Neuronal stem cell (in vitro differentiated cells): ENCODE measurements around the gene USP32.

Source experiments
- DNase-seq: peaks from one replicate; pipeline ENCODE4 v3.0.0-alpha.2; 2013; ENCODE audit warnings: low spot score
- H2AFZ ChIP-seq: one replicate; pipeline ENCODE4 v1.6.1; 2013; ENCODE audit warnings: mild to moderate bottlenecking, low read length, inconsistent platforms
- H2AK5ac ChIP-seq: 2 replicates; pipeline ENCODE4 v1.6.1; 2013; ENCODE audit warnings: low read depth, mild to moderate bottlenecking, inconsistent platforms, low read length, moderate library complexity, mixed read lengths
- H2BK120ac ChIP-seq: 2 replicates; pipeline ENCODE4 v1.6.1; 2013; ENCODE audit warnings: low read depth, mild to moderate bottlenecking, inconsistent platforms, low read length, moderate library complexity, mixed read lengths
- H2BK12ac ChIP-seq: one replicate; pipeline ENCODE4 v1.6.1; 2013; ENCODE audit warnings: low read length, inconsistent platforms
- H2BK15ac ChIP-seq: 2 replicates; pipeline ENCODE4 v1.6.1; 2013; ENCODE audit warnings: mild to moderate bottlenecking, low read length, inconsistent platforms, mixed read lengths
- H2BK5ac ChIP-seq: one replicate; pipeline ENCODE4 v1.6.1; 2013; ENCODE audit warnings: inconsistent platforms, mild to moderate bottlenecking, low read length, moderate library complexity
- H3K14ac ChIP-seq: one replicate; pipeline ENCODE4 v1.6.1; 2013; ENCODE audit warnings: low read length, inconsistent platforms
- H3K18ac ChIP-seq: 2 replicates; pipeline ENCODE4 v1.6.1; 2013; ENCODE audit warnings: low read length, inconsistent platforms
- H3K23ac ChIP-seq: 2 replicates; pipeline ENCODE4 v1.6.1; 2013; ENCODE audit warnings: low read depth, mild to moderate bottlenecking, mixed read lengths, low read length, inconsistent platforms; ENCODE audit not compliant: poor library complexity
- H3K27ac ChIP-seq: replicated peaks from 3 replicates; pipeline ENCODE4 v1.5.1; 2013; ENCODE audit warnings: low read length, inconsistent platforms
- H3K27me3 ChIP-seq, 3 experiments: 2 replicates each; pipeline ENCODE4 v1.6.1; 2013; ENCODE audit warnings: low read length in 3 of 3, mild to moderate bottlenecking in 2 of 3, inconsistent platforms in 1 of 3, low read depth in 1 of 3, mixed read lengths in 1 of 3, moderate library complexity in 1 of 3; ENCODE audit not compliant: control insufficient read depth in 3 of 3, insufficient read depth in 3 of 3
- H3K36me3 ChIP-seq, 2 donors: replicated peaks in 1 of 2; 2 replicates each; pipeline ENCODE4 v1.6.1; 2013; ENCODE audit warnings: low read length in 2 of 2; ENCODE audit not compliant: control insufficient read depth in 2 of 2, insufficient read depth in 2 of 2
- H3K4ac ChIP-seq: 2 replicates; pipeline ENCODE4 v1.6.1; 2013; ENCODE audit warnings: inconsistent platforms, mild to moderate bottlenecking, low read length, moderate library complexity
- H3K4me1 ChIP-seq, 2 donors: 1 replicate in 1 of 2; 2 replicates in 1 of 2; pipeline ENCODE4 v1.6.1; 2013; ENCODE audit warnings: low read length in 2 of 2, low read depth in 1 of 2; ENCODE audit not compliant: control insufficient read depth in 2 of 2, insufficient read depth in 1 of 2
- H3K4me2 ChIP-seq: one replicate; pipeline ENCODE4 v1.6.1; 2013; ENCODE audit warnings: mild to moderate bottlenecking, low read length, inconsistent platforms; ENCODE audit not compliant: insufficient read depth, poor library complexity, severe bottlenecking
- H3K4me3 ChIP-seq, 2 donors: 2 replicates each; pipeline ENCODE4 v1.5.1; 2013; ENCODE audit warnings: low read length in 2 of 2, mild to moderate bottlenecking in 2 of 2, inconsistent platforms in 1 of 2, moderate library complexity in 1 of 2
- H3K79me1 ChIP-seq: one replicate; pipeline ENCODE4 v1.6.1; 2013; ENCODE audit warnings: low read depth, mild to moderate bottlenecking, inconsistent platforms, low read length, moderate library complexity
- H3K9ac ChIP-seq: one replicate; pipeline ENCODE4 v1.6.1; 2013; ENCODE audit warnings: mild to moderate bottlenecking, low read depth, low read length, inconsistent platforms; ENCODE audit not compliant: poor library complexity
- H3K9me3 ChIP-seq, 2 donors: replicated peaks in 1 of 2; 2 replicates each; pipeline versions ENCODE3 to v1.6.1; 2013; ENCODE audit warnings: low read length in 2 of 2, mild to moderate bottlenecking in 2 of 2, inconsistent platforms in 1 of 2, low read depth in 1 of 2, mixed read lengths in 1 of 2, moderate library complexity in 1 of 2; ENCODE audit not compliant: control insufficient read depth in 2 of 2, insufficient read depth in 1 of 2
- H4K8ac ChIP-seq: one replicate; pipeline ENCODE4 v1.6.1; 2013; ENCODE audit warnings: low read depth, mild to moderate bottlenecking, inconsistent platforms, low read length, moderate library complexity
- H4K91ac ChIP-seq: one replicate; pipeline ENCODE4 v1.6.1; 2013; ENCODE audit warnings: low read length, low read depth, mild to moderate bottlenecking, inconsistent platforms; ENCODE audit not compliant: poor library complexity
- WGBS, 2 donors: extraction: QIAGEN DNeasy Blood & Tissue Kit; methylation state at CpG; one replicate each; pipeline ENCODE4 v1.1.7; 2013; ENCODE audit warnings: missing lambda C conversion rate in 2 of 2, mixed read lengths in 1 of 2; ENCODE audit not compliant: insufficient read length in 2 of 2, insufficient replicate concordance in 1 of 2; ENCODE audit errors: extremely low coverage in 2 of 2; 5-methylcytosine and 5-hydroxymethylcytosine counted together

The USP32 gene

GRCh38 chr17:60240290-60240689 lies 151.6 kb downstream of the USP32 start:
- Histone ChIP-seq H3K4ac (no peak overlapping the region), H3K27ac (no peak overlapping the region), H3K9me3 (peaks cover 0 to 2% of the 10 kb centered on the region in 2 donors), H3K18ac (no peak overlapping the region), H3K4me1 (no peaks in the 10 kb centered on the region), H3K79me1 (no peaks in the 10 kb centered on the region), H2BK15ac (no peak overlapping the region), H2AK5ac (no peak overlapping the region), H4K8ac (no peak overlapping the region), H3K4me2 (no peak overlapping the region), H3K23ac (no peak overlapping the region), H2AFZ (no peak overlapping the region), H3K9ac (no peak overlapping the region), H3K4me3 (no peak overlapping the region), H2BK12ac (no peak overlapping the region), H2BK5ac (no peak overlapping the region), H4K91ac (no peak overlapping the region), H3K36me3 (peaks cover 1 to 10% of the 10 kb centered on the region in 2 donors), H3K27me3 (no peaks in the 10 kb centered on the region), H2BK120ac (no peak overlapping the region), H3K14ac (no peak overlapping the region)
- no CpG with 5 or more reads among the region's 3 CpGs for WGBS, 2 donors
- DNase-seq = no peak

DNA sequence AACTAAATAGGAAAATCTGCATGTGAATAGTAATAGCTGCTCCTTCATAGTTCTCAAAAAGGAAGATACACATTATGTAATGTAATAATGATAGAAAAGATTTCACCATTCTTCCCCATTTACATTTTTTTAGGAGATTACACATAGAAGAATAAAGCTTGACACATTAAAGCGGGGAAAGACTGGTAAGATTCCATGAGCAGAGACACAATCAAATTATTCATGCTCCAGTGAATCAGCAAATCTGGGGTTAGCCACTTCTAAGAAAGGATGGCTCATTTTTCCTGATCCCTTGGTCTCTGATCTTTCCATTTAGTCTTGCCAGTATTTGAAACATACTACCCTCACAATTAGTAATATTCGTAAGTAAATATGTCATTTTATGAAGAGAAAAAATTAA lies 160.2 kb downstream of the USP32 start:
- Histone ChIP-seq H2BK15ac (no peak overlapping the region), H3K23ac (no peak overlapping the region), H3K9ac (no peak overlapping the region), H4K8ac (no peak overlapping the region), H3K18ac (no peak overlapping the region), H4K91ac (no peak overlapping the region), H3K9me3 (no peaks in the 10 kb centered on the region), H3K4ac (no peak overlapping the region), H3K4me2 (no peak overlapping the region), H3K4me3 (no peak overlapping the region), H3K4me1 (peaks cover 2 to 3% of the 10 kb centered on the region in 2 donors), H3K27ac (peak overlapping the region; percentile 58), H3K27me3 (no peaks in the 10 kb centered on the region), H3K79me1 (no peaks in the 10 kb centered on the region), H2AFZ (no peak overlapping the region), H2AK5ac (no peak overlapping the region), H2BK5ac (no peak overlapping the region), H3K36me3 (peaks cover 1 to 28% of the 10 kb centered on the region in 2 donors), H3K14ac (no peak overlapping the region), H2BK12ac (no peak overlapping the region), H2BK120ac (no peak overlapping the region)
- no CpG with 5 or more reads among the region's 2 CpGs for WGBS, 2 donors
- DNase-seq = peak; percentile 38

DNA sequence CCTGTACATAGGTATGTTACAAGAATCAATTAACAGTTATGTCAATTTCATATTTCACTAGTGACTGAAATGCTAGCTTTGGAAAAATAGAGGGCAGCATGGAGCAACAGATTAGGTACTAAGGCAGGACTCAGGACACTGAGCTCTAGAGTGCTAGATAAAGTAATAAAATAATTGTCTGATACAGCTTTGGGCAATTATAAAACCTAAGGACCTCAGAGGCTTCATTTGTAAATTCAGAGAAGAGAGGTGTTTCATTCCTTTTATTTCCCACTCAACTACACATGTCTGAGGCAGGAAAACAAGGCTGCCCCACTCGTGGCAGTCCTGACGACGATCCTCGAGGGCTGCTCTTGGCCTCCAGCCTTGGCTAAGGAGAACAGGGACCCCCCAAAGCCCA lies 160.7 kb downstream of the USP32 start:
- Histone ChIP-seq H2BK15ac (no peak overlapping the region), H3K23ac (no peak overlapping the region), H3K9me3 (no peaks in the 10 kb centered on the region), H2AK5ac (no peak overlapping the region), H3K14ac (no peak overlapping the region), H3K4me1 (peaks cover 2 to 3% of the 10 kb centered on the region in 2 donors), H3K4me2 (no peak overlapping the region), H3K9ac (no peak overlapping the region), H3K18ac (peak overlapping the region; percentile 60), H3K4ac (no peak overlapping the region), H2AFZ (no peak overlapping the region), H2BK120ac (no peak overlapping the region), H3K4me3 (no peak overlapping the region), H4K8ac (no peak overlapping the region), H3K36me3 (peaks cover 1 to 30% of the 10 kb centered on the region in 2 donors), H2BK5ac (no peak overlapping the region), H3K79me1 (no peaks in the 10 kb centered on the region), H3K27me3 (no peaks in the 10 kb centered on the region), H3K27ac (peak overlapping the region; percentile 58), H2BK12ac (no peak overlapping the region), H4K91ac (no peak overlapping the region)
- no peak for DNase-seq
- WGBS, 2 donors = no CpG with 5 or more reads among the region's 4 CpGs

- peaks cover 2 to 3% of the 10 kb centered on the region in 2 donors for H3K4me1 ChIP-seq
- H3K4me2 ChIP-seq = no peak overlapping the region
- H3K9ac ChIP-seq = no peak overlapping the region
- no peak overlapping the region for H3K14ac ChIP-seq
- H3K27me3 ChIP-seq = no peaks in the 10 kb centered on the region
- no peak for DNase-seq
- no peak overlapping the region for H3K4me3 ChIP-seq
- no peaks in the 10 kb centered on the region for H3K79me1 ChIP-seq
- no peak overlapping the region for H3K23ac ChIP-seq
- H4K8ac ChIP-seq = no peak overlapping the region
- no CpG with 5 or more reads among the region's 3 CpGs for WGBS, 2 donors
- no peak overlapping the region for H4K91ac ChIP-seq
- H2BK15ac ChIP-seq = no peak overlapping the region
- H3K27ac ChIP-seq = no peak overlapping the region
- no peak overlapping the region for H2AFZ ChIP-seq
- no peak overlapping the region for H2BK12ac ChIP-seq
- H2AK5ac ChIP-seq = no peak overlapping the region
- H3K4ac ChIP-seq = no peak overlapping the region
- H3K9me3 ChIP-seq = no peaks in the 10 kb centered on the region
- no peak overlapping the region for H2BK120ac ChIP-seq
- no peak overlapping the region for H2BK5ac ChIP-seq
- no peak overlapping the region for H3K18ac ChIP-seq
- peaks cover 0 to 27% of the 10 kb centered on the region in 2 donors for H3K36me3 ChIP-seq
Measured at GRCh38 chr17:60230358-60230757, 161.6 kb downstream of the USP32 start.
